Mesothelial cell of epicardium (in vitro differentiated cells): ENCODE measurements around the gene ZPBP2. TPM values are rescaled to one million over a fixed set of nuclear protein-coding genes. Genes with fewer than 3 reads are reported as not detected.
"Not testable (repeated sequence)": the region's sequence is repeated elsewhere in the genome, so short reads cannot be mapped to it uniquely, and the experiment has no call there.

ENCODE experiments used
- DNase-seq, 2 experiments: peaks; one replicate each; pipeline ENCODE4 v3.0.0; 2021; ENCODE audit warnings: low spot score in 2 of 2; ENCODE audit not compliant: unreplicated experiment in 2 of 2
- H3K27ac Mint-ChIP-seq: 2 replicates; pipeline ENCODE4 v1.8.0; 2021; ENCODE audit warnings: mixed read lengths
- H3K27me3 Mint-ChIP-seq: 2 replicates; pipeline ENCODE4 v1.8.0; 2021; ENCODE audit warnings: low read depth, mixed read lengths
- H3K36me3 Mint-ChIP-seq: 2 replicates; pipeline ENCODE4 v1.8.0; 2021; ENCODE audit warnings: mixed read lengths
- H3K4me1 Mint-ChIP-seq: 2 replicates; pipeline ENCODE4 v1.8.0; 2021; ENCODE audit warnings: mixed read lengths
- H3K4me3 Mint-ChIP-seq: 2 replicates; pipeline ENCODE4 v1.8.0; 2021; ENCODE audit warnings: mild to moderate bottlenecking, moderate library complexity, mixed read lengths
- H3K9me3 Mint-ChIP-seq: 2 replicates; pipeline ENCODE4 v1.8.0; 2021; ENCODE audit warnings: mixed read lengths
- CTCF ChIP-seq: fragments of 200-600 bp; sonication (generic); IDR thresholded peaks from one replicate; pipeline ENCODE4 v1.5.0; 2021; ENCODE audit warnings: antibody characterized with exemption; ENCODE audit not compliant: unreplicated experiment
- total RNA-seq: library from RNA; stranded (reverse); gene quantifications from 3 replicates; pipeline ENCODE4 v1.2.1, GENCODE V29; 2021

The ZPBP2 gene
- total RNA-seq, 1 donor from 2014 or later: not detected

DNA sequence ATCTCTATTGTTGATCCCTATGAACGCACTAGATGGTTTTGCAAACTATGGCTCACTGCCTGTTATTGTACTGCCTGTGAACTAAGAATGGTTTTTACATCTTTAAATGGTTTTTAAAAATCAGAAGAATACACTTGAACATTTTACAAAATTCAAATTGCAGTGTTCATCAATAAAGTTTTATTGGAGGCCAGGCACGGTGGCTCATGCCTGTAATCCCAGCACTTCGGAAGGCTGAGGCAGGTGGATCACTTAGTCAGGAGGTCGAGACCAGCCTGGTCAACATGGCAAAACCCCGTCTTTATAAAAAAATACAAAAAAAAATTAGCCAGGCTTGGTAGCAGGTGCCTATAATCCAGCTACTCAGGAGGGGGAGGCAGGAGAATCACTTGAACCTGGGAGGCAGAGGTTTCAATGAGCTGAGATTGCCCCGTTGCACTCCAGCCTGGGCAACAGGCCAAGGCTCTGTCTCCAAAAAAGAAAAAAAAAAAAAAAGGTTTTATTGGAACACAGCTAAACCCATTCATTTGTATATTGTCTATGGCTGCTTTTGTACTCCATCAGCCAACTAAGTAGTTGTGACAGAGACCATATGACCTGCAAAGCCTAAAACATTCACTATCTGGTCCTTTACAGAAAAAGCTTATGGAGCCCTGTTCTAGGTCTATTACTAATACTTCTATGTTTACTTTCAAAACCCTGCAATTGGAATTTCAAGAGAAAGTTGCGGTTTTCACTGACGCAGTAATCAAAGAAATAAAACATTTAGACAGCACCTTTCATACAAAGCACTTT lies 22.8 kb upstream of the ZPBP2 start:
- H3K27ac Mint-ChIP-seq: no peak overlapping the region
- no peaks in the 10 kb centered on the region for H3K36me3 Mint-ChIP-seq
- no peak for DNase-seq
- H3K4me3 Mint-ChIP-seq: no peak overlapping the region
- peaks cover 20% of the 10 kb centered on the region for H3K4me1 Mint-ChIP-seq
- peaks cover 26% of the 10 kb centered on the region for H3K27me3 Mint-ChIP-seq
- no peaks in the 10 kb centered on the region for H3K9me3 Mint-ChIP-seq
- no peak for TF ChIP-seq CTCF

DNA sequence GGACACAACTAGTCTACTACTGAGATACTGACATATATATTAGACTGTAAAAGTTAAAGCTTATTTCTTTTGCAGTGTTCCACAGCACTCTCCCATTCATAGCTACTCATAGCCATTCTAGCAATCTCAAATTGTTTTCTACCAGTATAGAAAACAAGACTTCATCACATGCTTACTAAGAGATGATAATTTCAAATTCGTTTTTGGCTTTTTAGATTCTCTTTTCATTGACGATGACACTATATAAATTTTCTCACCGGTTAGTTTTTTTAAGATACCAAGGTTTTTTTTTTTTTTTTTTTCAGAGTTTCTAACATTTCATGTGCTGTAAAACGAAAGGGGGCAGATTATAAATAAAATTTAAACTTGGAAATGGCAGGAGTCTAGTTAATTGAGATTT lies 21.8 kb upstream of the ZPBP2 start:
- TF ChIP-seq CTCF: no peak
- peaks cover 20% of the 10 kb centered on the region for H3K27me3 Mint-ChIP-seq
- no peaks in the 10 kb centered on the region for H3K9me3 Mint-ChIP-seq
- no peak for DNase-seq
- no peak overlapping the region for H3K27ac Mint-ChIP-seq
- H3K36me3 Mint-ChIP-seq: no peaks in the 10 kb centered on the region
- H3K4me3 Mint-ChIP-seq: no peak overlapping the region
- H3K4me1 Mint-ChIP-seq: peaks cover 20% of the 10 kb centered on the region

DNA sequence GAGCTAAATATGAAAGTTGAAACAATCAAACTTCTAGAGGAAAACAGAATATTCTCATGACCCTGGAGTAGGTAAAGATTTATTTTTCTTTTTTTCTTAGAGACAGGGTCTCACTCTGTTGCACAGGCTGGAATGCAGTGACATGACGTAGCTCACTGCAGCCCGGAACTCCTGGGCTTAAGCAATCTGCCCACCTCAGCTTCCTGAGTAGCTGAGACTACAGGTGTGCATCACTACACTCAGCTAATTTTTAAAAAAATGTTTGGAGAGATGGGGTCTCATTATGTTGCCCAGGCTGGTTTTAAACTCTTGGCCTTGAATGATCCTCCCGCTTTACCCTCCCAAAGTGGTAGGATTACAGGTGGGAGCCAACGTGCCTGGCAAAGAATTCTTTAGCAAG lies 19.4 kb upstream of the ZPBP2 start:
- DNase-seq: no peak
- TF ChIP-seq CTCF: no peak
- Mint-ChIP-seq H3K9me3 (no peaks in the 10 kb centered on the region), H3K4me1 (peaks cover 25% of the 10 kb centered on the region), H3K27me3 (peaks cover 10% of the 10 kb centered on the region), H3K36me3 (no peaks in the 10 kb centered on the region), H3K27ac (peak overlapping the region; percentile 84), H3K4me3 (no peak overlapping the region)

GRCh38 chr17:39850186-39850585 lies 17.8 kb upstream of the ZPBP2 start:
- H3K4me1 Mint-ChIP-seq: peaks cover 25% of the 10 kb centered on the region
- not testable (repeated sequence) for H3K9me3 Mint-ChIP-seq, DNase-seq, H3K36me3 Mint-ChIP-seq, H3K27ac Mint-ChIP-seq, H3K4me3 Mint-ChIP-seq
- peaks cover 19% of the 10 kb centered on the region for H3K27me3 Mint-ChIP-seq

GRCh38 chr17:39852239-39852638 lies 15.8 kb upstream of the ZPBP2 start:
- Mint-ChIP-seq H3K9me3 (no peaks in the 10 kb centered on the region), H3K27me3 (peaks cover 19% of the 10 kb centered on the region), H3K4me1 (peaks cover 21% of the 10 kb centered on the region), H3K27ac (no peak overlapping the region), H3K4me3 (no peak overlapping the region), H3K36me3 (no peaks in the 10 kb centered on the region)
- no peak for TF ChIP-seq CTCF
- no peak for DNase-seq

DNA sequence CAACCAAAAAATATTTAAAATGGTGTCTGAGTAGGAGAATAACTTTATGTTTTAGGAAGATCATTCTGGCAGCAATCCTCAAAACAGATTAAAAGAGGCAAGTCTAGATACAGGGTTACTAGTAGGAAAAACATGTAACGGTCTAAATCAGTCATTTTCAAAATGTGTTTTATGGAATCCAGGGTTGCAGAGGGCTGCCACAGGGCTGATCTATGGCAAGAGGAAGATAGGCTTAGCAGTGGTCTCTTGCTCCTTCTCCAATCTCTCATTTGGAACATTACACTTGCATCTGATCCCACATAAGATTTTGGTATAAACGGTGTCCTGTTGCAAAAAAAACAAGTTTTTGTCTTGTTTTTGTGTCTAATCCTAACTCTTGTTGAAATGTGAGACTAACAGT lies 13.1 kb upstream of the ZPBP2 start:
- no peak for DNase-seq
- Mint-ChIP-seq H3K4me3 (no peak overlapping the region), H3K36me3 (no peaks in the 10 kb centered on the region), H3K4me1 (peaks cover 5% of the 10 kb centered on the region), H3K9me3 (no peaks in the 10 kb centered on the region), H3K27me3 (peaks cover 26% of the 10 kb centered on the region), H3K27ac (no peak overlapping the region)
- TF ChIP-seq CTCF: no peak

DNA sequence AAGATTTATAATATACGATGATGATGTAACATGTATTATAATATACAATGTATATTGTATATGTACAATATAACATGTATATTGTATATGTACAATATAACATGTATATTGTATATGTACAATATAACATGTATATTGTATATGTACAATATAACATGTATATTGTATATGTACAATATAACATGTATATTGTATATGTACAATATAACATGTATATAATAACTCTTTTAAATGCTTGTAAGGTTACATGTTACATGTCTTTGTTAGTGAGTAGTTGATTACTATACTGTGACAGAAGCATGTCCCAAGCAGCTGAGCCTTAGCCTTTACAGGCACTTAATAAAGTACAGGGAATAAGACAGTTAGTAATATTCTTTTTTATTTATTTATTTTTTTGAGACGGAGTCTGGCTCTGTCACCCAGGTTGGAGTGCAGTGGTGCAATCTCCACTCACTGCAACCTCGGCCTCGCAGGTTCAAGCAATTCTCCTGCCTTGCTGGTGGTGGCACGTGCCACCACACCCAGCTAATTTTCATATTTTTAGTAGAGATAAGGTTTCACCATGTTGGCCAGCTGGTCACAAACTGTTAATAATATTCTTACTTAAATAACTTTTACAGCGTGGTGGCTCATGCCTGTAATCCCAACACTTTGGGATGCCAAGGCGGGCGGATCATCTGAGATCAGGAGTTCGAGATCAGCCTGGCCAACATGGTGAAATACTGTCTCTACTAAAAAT lies 11.9 kb upstream of the ZPBP2 start:
- H3K27me3 Mint-ChIP-seq: peaks cover 35% of the 10 kb centered on the region
- H3K36me3 Mint-ChIP-seq, DNase-seq, H3K27ac Mint-ChIP-seq, H3K4me1 Mint-ChIP-seq, H3K4me3 Mint-ChIP-seq, H3K9me3 Mint-ChIP-seq: not testable (repeated sequence)
